ENCODE measurements around the gene ANK2.
"Not testable (repeated sequence)": the region's sequence is repeated elsewhere in the genome, so short reads cannot be mapped to it uniquely, and the experiment has no call there.

Gene ANK2

DNA sequence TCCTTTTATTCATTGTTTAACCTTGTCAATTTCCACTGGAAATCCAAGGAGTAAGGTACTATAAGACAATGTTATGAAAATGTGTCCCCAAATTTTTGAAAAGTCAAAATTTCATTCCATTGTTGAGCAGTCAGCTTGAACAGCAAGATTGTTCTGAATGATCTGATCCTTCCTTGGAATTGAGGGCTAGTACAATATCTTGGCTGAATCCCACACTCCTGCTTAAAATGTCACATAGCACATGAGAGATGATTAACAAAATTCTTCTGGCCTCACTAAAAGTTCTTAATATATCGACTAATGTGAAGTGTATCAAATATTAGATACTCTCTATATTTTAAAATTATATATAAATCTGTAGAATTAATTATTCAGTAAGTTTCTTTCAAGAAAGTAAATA, 104.8 kb downstream of the ANK2 start:
- no peak for DNase-seq

DNA sequence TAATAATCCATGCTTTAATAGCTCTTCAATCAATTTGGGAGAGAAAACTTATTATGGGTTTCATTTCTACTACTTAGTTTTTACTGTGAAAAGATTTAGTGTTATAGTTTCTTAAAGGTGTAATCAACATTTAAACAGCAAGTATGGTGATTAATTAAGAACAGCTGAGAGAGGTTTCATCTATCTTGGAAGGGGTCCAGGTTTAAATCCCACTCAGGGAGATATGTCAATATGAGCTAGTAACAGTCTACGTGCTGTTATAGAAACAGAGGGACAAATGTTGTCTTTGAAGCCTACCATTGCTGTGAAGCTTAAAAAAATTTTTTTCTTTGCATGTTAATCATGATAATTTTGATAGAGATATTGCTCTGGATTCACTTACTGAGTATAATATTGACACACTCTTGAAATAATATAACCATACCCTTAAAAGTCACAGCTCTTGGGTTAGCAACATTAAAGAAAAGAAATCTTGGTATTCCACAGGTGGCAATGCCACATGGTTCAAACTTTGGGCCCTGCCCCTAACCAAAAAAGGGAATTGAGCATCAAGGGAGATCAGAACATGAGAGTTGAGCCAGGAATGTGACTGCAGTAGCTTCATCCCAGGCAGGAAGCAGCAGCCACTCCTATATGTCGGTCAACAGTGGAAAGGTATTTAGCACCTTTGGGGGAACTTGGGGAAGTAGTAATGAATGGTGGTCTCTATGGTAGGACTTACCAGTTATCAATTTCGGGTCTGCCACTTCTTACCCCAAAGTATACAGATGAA, 107.8 kb downstream of the ANK2 start:
- no peak for DNase-seq

DNA sequence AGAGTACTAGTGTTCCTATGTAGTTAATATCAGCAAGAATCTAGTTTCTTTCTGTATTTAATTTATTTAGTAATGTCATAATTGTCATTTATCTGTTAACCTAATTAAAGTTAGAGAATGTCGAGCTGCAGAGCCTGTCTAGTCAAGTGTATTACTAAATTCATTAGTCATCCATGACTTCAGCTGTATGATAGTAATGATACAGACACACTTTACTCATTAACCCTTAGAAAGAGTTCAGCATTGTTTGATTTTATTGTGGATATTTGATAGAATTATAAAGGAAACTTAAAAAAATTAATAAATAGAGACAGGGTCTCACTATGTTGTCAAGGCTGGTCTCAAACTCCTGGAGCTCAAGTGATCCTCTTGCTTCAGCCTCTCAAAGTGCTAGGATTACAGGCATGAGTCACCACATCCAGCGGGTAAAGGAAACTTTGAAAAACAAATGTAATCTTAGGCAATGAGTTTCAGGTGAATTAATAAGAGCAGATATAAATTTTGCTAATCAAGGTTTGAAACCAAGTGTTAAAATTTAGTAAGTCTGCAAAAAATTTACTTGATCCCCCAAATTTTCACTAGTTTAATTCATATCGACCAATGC, 110.6 kb downstream of the ANK2 start:
- no peak for DNase-seq

DNA sequence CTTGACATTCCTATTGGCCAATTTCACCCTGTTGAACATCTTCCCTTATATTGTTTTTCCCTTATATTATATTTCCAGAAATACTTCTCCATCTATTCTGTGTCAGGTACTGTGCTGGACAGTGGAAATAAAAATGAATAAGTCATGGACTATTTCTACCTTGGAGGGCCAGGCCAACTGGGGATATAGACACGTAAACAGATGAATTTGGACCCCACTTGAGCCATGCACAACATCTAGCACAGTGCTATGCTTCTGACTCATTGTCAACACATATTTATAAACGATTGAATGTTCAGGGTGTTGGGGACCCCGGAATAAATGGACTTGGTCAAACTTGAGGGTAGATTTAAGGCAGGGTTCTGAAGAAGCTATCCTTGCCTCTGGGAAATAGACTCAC, 111.1 kb downstream of the ANK2 start:
- no peak for DNase-seq

DNA sequence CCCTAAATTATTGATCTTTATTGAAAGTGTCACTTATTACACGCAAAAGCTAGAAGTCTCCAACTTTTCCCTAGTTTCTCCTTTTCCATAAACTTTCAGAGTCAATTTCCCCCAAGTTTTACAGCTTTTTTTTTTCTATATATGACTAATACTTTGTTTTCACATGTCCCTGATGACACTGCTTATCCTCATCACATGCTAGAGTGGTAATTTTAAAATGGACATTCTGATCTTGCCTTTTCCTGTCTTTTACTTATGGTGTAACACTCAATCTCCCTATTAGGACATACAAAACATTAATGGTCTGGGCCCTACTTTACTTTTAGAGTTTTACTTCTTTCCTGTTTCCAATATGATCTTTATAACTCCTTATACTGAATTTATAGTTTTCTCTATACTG, 112.6 kb downstream of the ANK2 start:
- DNase-seq, result no peak

DNA sequence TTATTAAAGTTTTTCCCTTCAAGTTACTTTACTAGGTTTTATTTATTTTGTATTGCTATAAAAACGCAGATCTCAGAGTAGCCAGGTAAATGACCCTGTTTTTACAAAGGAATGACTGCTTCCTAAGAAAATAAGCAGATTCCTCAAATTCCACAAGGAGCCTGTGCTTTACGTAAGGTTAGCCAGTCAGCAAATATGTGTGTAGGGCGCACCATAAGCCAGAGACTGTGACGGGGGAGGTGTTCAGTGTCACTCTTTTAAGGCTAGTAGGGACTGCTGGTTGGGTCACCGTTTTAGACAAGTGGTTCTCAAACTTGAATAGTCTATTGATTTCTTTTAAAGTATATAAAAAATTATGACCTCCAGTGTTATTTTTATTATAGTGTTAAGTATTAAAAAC, 119.9 kb downstream of the ANK2 start:
- no peak for DNase-seq

DNA sequence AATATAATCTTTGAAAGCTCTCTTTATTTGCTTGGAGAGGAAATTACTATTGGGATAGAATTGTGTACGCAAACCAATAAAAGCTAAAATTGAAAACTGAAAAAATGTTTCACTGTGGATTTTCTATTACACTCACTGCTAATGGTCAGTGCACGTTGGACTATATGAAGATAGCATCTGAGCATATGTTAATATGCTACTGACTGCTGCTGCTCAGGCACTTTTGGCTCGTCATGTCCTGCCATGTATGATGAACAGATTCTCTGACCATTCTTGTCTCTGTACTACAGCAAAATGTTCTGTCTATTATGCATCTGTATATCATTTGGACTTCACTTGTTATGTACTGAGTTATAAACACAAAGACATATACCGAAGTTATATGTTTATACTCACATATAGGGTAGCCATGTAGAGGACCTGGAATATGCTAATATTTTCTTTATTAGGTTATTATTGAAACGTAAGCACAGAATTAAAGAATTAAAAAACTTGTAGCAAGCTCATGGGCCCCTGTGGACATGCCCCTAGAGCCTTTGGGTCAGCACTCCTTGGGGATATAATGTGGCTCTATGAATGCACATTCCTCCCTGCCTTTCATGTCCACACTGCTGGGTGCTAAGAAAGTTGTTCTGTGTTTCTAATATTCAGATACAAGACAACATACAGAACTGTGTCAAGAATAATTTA, 120.8 kb downstream of the ANK2 start:
- no peak for DNase-seq

DNA sequence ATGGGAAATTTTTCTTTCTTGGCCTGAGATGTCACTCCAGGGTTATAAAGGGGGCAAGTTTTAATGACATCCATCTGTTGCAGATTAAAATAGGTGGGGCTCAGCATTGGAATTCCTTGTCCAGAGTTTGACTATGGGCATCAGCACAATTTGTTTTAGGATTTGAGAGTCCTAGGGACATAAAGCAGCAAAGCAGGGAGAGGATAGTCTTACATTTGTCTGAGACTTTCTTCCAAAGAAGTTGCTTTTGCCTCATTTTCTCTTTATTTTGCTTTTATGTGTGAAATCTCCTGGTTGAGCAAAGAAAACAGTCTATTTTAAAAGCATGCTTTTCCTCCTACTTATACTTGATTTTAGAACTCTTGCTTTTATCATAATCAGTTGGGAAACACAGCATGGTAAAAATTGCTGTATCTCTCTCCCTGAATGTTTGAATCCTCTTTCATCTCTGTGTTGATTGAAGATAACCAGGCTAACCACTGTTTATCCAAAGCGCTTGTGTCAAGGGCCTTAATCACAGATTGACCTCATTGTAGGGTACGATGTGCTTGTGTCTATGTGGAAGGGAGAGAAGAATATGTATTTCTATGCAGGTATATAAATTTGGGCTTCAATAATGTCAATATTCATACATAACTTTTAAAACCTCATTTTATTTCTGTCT, 121.5 kb downstream of the ANK2 start:
- no peak for DNase-seq

DNA sequence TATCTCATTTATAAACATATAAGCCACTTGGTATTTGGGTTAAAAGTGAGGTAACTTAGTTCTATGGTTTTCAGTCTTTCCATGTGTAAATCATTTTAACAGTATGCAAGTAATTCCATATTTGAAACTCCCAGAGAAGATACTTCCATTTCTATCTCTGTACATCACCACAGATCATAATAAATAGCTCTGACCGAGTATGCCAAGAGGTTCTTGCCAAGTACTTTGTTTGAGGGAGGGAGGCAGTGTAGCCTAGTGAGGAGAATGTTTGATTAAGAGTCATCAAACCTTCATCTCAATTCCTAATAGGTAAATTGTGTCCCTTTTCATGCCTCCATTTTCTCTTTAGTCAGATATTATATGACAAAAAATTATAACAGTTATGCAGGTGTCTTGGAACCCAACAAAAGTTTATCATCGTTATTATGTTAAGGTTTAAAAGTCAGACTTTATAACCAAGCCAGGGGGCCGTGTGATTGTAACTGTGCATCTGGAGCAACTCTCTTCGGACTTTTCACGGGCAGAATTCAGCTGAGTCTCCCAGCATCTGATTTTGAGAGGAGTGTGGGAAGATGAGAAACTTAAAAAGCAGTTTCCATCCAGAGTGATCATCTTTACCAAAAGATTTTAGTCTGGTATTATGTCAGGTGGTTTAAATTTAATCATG, 123.8 kb downstream of the ANK2 start:
- DNase-seq, result no peak

DNA sequence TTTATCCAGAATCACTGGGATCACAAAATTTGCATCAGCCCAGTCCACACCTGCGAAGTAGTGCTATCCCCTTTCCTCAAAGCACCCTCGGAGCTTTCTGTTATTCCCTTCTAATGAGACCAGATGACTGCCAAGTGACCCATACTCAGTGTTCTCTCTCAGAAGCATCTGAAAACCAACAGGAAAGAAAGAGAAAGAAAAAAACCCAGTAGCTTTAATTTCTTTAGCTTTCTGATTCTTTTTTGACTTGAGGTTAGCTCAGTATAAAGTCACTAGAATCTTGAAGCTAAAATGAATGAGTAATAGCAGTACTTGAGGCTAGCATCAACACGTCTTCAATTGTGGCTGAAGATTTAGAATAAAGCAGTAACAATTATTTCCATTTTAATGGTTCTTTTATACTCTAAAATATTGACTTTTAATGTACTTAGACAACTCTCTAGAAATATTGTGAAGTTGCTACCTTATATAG, 124.4 kb downstream of the ANK2 start:
- DNase-seq, result no peak

DNA sequence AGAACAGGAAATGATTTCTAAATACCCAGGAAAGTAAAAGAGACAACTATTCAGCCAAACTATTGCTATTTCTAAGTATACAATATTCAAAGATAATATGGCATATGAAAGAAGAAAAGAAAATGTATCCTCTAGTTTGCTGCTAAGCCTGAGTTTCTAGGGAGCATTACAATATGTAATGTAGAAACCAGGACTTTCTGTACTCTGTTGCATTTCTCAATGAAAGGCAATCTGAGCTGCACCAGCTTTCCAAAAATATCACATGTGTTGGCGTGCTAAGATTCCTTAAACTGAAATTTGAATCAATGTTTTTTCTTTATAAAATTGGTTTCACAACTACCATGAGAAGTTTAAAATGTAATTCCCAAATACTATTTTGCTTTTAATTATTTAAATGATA, 129.6 kb downstream of the ANK2 start:
- no peak for DNase-seq

DNA sequence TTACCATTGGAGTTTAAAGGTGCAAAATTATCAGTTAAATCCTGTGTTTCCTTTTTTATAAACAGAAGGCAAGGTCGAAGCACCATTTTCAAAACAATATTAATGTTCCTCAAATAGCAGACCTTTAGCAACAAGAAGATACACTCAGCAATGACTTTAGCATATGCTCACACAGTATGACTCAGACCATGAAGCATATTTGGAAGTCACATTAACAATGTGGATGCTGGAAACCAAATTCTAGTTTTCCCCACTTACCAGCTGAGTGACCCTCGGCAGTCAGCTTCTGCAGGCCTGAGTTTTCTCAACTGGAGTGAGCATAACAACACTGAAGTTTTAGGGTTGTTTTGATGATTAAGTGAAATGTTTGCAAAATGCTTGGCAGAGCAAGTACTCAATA, 130.5 kb downstream of the ANK2 start:
- no peak for DNase-seq

DNA sequence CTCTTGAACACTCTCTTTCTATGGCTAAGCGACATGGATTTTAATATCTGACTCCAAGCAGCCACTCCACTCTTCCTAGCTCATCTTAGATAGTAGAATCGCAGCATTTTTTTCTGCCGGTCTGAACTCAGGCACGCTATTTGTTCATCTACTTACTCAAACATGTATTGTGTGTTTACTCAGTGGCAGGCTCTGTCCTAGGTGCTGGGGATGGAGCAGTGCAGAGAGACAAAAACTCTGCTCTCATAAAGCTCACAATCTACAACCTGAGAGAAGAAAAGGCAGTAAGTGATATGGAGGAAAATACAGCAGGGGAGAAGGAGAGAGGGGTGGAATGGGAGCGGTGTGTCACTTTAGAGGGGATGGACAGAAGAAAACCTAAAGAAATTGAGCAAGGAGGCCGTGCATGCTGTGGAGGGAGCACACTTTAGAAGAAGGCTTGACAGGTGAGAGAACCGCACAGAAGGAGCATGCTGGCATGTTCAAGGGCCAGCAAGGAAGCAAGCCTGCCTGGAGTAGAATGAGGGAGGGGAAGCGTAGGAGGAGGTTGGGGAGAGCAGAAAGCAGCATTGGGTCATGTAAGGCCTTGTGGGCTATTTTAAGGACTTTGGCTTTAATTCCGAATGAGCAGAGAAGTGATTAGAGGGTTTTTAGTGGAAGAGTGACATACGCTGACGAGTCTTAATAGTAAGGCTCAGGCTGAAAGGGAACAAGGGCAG, 132.0 kb downstream of the ANK2 start:
- DNase-seq, result no peak

DNA sequence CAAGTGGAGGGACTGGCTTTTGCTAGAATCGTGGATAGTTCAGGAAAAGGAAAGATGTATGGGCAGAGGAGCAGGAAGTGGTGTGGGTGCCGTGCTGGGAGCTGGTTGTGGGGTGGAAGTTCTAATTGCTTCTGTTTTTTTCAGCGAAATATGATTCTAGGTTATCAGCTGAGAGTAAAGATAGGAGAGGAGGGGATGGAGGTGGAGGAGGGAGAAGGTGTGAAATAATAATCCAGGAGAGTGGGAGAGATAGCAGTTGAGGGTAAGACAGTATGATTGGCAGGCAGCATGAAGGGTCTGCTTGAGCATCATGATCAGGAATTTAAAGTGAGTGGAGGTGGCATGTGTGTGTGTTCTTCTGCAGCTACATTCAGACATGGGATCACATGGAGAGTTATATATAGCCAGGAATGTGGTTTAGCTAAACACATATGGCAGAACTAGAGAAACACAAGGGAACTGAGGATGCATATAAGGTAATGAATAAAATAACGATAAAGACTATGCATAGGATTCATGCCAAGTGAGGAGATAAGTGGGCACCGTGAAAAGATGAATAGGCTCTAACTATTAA, 133.7 kb downstream of the ANK2 start:
- DNase-seq, result no peak

DNA sequence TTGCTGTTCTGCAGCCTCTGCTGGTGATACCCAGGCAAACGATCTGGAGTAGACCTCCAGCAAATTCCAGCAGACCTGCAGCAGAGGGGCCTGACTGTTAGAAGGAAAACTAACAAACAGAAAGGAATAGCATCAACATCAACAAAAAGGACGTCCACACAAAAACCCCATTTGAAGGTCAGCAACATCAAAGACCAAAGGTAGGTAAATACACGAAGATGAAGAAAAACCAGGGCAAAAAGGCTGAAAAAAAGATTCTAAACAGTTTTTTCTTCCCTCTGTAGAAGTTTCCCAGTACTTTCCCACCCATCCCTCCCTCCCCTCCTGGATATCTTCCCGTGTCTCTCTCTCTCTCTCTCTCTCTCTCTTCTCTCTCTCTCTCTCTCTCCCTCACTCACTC, 136.8 kb downstream of the ANK2 start:
- not testable (repeated sequence) for DNase-seq

DNA sequence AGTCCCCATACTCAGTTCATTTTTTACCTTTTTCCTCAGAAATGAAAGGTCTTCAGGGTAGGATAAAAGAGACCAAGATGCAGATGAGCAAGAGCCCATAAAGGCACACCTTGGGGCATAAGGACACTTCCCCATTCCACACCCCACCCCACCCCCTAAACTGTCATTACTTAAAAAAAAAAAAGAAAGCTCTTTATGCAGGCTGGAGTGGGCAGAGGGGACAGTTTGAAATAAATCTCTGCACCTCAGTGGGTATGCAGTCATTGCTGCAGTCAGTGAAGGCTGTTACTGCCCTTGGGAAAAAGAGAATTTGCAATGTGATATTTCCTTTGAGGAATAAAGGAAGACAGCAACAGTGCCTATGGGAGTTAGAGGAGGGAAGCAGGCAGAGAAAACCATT, 137.5 kb downstream of the ANK2 start:
- DNase-seq, result no peak

DNA sequence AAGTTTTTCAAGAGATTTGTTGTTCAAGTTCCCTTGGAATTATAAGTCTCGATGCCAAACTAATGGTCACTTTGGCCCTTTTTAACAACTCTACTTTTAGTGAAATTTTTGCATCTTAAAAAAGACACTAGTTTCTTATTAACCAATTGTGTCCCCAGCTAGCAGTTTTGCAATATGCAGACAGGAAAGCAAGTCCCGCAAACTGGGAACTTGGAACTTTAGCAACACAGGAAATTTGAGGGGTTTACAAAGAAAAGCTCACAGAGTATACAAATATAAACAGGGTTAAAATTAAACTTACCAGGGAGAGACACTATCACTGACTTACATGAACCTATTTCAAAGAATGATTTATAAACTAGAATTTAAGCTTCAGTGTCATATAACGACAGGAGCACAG, 137.9 kb downstream of the ANK2 start:
- no peak for DNase-seq

DNA sequence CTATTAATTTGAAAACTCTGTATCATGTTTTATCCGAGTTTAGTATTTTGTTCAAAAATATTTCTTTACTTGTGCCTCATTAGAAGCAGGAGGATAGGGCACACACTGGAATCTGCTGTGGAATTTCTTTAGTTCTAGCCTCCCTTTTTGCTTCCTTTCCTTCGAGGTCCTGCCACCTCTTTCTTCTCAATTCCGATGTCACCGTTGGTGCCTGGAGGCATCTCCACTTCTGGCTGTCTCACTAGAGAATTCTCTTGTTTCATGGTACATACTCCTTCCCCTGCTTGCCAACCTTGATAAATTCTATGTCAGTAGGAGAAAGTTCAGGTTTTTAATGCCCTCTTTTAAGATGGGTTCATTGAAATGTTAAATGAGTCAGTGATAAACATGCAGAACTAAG, 140.1 kb downstream of the ANK2 start:
- no peak for DNase-seq

DNA sequence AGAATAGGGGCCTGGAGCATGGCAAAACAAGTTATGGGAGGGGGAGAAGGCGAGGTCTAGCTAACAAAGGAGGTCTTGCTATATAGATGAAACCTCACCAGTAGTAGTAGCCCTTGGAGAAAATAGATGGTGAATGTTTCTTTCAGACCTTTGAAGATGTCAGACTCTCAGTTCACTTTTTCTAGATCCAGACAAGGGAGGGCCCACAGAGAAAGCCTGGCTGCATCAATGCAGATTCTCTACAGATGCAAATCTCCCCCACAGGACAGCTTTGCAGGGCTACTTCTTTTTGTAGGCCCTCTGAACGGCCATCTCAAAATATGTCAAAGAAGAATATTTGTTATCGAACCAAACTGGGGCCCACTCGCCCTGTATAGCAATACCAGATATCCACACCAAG, 159.7 kb downstream of the ANK2 start:
- DNase-seq, result no peak

DNA sequence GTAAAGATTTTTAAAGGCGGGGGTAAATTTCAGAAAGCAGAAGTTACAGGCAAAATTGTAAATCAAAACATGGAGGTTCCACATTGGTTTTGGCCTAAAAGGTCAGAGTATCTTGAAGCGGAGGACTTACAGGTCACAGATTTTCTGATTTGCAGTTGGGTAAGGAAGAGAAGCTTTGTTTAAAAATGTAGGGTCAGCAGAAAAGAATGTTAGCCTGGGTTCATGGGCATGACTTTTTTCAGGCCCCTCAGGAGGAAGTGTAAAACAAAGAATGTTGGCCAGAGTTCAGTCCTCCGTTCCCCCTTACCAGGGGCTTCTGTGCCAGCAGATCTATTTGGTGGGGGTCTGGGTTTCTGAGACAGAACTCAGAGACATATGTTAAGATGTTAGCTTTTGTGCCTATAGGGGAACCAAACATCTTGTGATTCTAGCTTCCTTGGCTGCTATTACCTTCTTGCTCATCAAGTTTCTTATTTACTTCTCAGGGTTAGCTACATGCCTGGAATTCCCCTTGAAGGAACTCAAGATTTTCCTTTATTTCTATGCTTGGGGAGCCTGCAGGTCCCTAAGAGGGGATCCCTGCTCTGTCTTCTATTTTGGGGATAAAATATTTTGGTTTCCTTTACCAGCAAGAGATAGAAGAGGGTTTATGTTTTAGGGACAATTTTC, 160.3 kb downstream of the ANK2 start:
- DNase-seq, result no peak

DNA sequence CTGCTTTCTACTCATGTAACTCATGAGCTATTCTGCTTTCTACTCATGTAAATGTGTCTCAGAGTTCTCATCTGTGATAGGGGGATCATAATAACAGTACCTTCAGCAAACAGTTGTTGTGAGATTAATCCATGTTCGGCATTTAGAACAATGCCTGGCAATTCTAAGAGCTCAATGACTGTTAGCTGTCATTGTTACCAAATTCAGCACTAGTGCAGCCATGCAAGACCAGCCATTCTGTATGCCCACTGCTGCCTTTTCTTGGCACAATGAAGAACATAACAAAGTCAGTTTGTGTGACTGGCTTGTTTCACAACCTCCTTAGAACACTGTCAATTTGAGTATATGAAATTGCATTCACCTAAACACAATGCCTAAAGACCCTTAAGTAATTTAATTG, 163.2 kb downstream of the ANK2 start:
- DNase-seq, result no peak

DNA sequence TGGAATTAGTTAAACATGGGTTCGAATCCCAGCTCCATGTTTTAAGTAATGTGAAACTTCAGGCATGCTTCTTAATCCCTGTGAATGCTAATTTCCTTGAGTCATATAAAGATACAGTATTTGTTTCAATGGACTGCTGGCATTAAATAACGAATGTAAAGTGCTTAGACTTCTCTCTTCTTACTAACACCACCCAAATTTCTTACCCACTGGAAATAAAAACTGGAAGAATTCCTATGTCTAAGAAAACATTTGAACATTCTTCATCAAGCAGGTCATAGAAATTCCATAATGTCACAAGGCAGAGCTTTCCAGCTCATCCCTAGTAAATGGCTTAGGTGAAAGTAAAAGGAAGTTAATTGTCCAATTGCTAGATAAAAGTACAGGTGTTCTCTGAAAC, 172.5 kb downstream of the ANK2 start:
- DNase-seq, result no peak

All from NCI-H2171 treated with DMSO at 0.1 percent for 48 hours (cell line).